ENCODE results near the gene TAF9B. TPM values are rescaled to one million over a fixed set of nuclear protein-coding genes. Genes with fewer than 3 reads are reported as not detected.
"Not testable (repeated sequence)": the region's sequence is repeated elsewhere in the genome, so short reads cannot be mapped to it uniquely, and the experiment has no call there.

Gene TAF9B
- total RNA-seq, 2 donors from 2014 or later: 10.3 to 12.6 TPM

GRCh38 chrX:78130396-78130795 lies 9.1 kb downstream of the TAF9B start:
- no peak for ATAC-seq
- Mint-ChIP-seq H3K4me3 (no peak overlapping the region), H3K36me3 (ENCODE audit: low read depth) (peaks cover 2% of the 10 kb centered on the region)

GRCh38 chrX:78129714-78130113 lies 9.7 kb downstream of the TAF9B start:
- Mint-ChIP-seq H3K4me3 (no peak overlapping the region), H3K27ac (peak overlapping the region; percentile 69), H3K36me3 (ENCODE audit: low read depth) (peaks cover 4% of the 10 kb centered on the region), H3K27me3 (no peaks in the 10 kb centered on the region), H3K4me1 (peaks cover 6% of the 10 kb centered on the region)
- no peak for ATAC-seq
- no peak for DNase-seq
- no peaks in the 10 kb centered on the region for H3K9me3 ChIP-seq (ENCODE audit: control insufficient read depth, low read length, poor library complexity, severe bottlenecking)

More at GRCh38 chrX:78130396-78130795, 9.1 kb downstream of the TAF9B start:
- Mint-ChIP-seq H3K27me3 (no peaks in the 10 kb centered on the region), H3K27ac (no peak overlapping the region), H3K4me1 (peaks cover 4% of the 10 kb centered on the region)
- no peak for DNase-seq
- no peaks in the 10 kb centered on the region for H3K9me3 ChIP-seq (ENCODE audit: control insufficient read depth, low read length, poor library complexity, severe bottlenecking)

DNA sequence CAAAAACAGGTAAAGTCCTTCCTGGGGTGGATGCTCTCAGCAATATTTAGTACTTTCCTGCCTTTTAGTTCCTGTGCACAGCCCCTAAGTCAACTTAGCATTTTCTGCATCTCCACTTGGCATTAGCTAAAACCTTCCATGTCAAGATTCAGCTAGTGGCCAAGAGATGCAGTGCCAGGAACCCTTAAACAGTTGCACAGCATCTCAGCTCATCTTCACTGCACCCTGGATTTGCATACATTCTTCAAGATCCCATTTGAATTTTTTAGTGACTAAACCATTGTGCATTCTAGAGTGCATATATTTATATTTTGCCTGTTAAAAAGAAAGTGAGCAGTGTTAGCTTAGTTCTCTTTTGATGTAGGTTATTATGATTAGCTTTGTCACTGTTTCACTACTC lies 13.7 kb downstream of the TAF9B start:
- peak overlapping the region; percentile 27 for H3K27ac Mint-ChIP-seq
- H3K36me3 Mint-ChIP-seq (ENCODE audit: low read depth); DNase-seq; H3K4me1 Mint-ChIP-seq; H3K9me3 ChIP-seq (ENCODE audit: control insufficient read depth, low read length, poor library complexity, severe bottlenecking); H3K27me3 Mint-ChIP-seq; H3K4me3 Mint-ChIP-seq; ATAC-seq: not testable (repeated sequence)

GRCh38 chrX:78125148-78125547 lies 14.3 kb downstream of the TAF9B start:
- Mint-ChIP-seq H3K27me3 (no peaks in the 10 kb centered on the region), H3K36me3 (ENCODE audit: low read depth) (peaks cover 4% of the 10 kb centered on the region), H3K4me3 (no peak overlapping the region), H3K27ac (peak overlapping the region; percentile 27), H3K4me1 (peaks cover 8% of the 10 kb centered on the region)
- ATAC-seq (no peak), DNase-seq (no peak)
- H3K9me3 ChIP-seq (ENCODE audit: control insufficient read depth, low read length, poor library complexity, severe bottlenecking): no peaks in the 10 kb centered on the region

DNA sequence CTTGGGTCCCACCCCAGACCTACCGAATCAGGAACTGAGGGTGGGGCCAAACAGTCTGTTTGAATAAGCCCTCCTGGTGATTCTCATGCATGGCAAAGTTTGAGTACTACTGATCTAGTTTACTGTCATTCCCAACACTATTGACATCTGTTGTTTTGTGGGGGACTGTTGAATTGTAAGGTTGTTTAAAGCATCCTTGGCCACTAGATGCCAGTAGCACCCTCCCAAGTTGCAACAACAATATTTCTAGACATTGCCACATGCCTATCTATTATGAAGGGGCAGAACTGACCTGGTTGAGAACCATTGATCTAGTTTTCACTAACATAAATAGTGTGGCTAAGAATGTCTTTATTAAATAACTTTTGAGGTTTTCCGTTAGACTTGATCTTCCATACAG lies 15.1 kb downstream of the TAF9B start:
- Mint-ChIP-seq H3K27ac (no peak overlapping the region), H3K4me1 (peaks cover 8% of the 10 kb centered on the region), H3K36me3 (ENCODE audit: low read depth) (peaks cover 4% of the 10 kb centered on the region), H3K4me3 (no peak overlapping the region), H3K27me3 (no peaks in the 10 kb centered on the region)
- DNase-seq (no peak), ATAC-seq (peak; percentile 52)
- H3K9me3 ChIP-seq (ENCODE audit: control insufficient read depth, low read length, poor library complexity, severe bottlenecking): no peaks in the 10 kb centered on the region

DNA sequence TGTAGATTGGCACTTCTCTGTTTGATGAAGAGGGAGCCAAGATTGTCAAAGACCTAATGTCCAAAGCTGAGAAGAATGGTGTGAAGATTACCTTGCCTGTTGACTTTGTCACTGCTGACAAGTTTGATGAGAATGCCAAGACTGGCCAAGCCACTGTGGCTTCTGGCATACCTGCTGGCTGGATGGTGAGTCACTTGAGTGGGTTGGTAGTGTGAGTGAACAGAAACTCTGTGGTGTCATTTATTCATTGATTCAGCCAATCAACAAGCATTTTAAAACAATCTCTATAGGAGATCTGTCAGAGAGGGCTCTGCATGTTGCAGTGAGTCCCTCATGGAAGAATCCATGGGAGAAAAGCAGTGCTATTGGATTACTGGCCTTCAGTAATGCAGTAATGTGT lies 16.3 kb downstream of the TAF9B start:
- DNase-seq: no peak
- H3K9me3 ChIP-seq (ENCODE audit: control insufficient read depth, low read length, poor library complexity, severe bottlenecking): no peaks in the 10 kb centered on the region
- H3K36me3 Mint-ChIP-seq (ENCODE audit: low read depth): peaks cover 2% of the 10 kb centered on the region
- no peak for ATAC-seq
- no peaks in the 10 kb centered on the region for H3K27me3 Mint-ChIP-seq
- no peak overlapping the region for H3K4me3 Mint-ChIP-seq
- H3K27ac Mint-ChIP-seq: peak overlapping the region; percentile 72
- peaks cover 9% of the 10 kb centered on the region for H3K4me1 Mint-ChIP-seq

DNA sequence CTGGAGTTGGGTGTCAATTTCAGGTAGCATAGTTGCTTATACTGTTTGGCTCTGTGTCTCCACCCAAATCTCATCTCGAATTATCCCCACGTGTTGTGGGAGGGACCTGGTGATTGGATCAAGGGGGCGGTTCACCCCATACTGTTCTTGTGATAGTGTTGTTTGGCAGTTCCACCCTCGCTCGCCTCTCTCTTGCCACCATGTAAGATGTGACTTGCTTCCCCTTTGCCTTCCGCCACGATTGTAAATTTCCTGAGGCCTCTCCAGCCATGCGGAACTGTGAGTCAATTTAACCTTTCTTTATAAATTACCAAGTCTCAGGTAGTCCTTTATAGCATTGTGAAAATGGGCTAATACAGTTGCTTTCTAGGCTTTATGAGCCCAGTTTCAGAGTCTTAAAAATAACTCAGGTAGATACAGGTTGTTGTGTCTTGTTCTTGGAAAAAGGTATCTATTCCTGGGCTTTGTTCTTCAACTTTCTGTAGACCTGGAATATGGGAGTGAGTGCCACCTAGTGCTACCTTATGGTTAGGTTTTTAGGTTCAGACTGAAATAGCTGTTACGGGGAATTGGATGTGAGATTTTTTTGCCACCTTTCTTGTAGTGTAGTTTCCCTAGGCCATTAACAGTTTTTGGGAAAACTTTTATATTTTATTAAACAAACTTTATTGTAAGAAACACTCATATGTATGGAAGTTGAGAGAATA lies 19.8 kb downstream of the TAF9B start:
- H3K27ac Mint-ChIP-seq: peak overlapping the region; percentile 4
- peaks cover 21% of the 10 kb centered on the region for H3K4me1 Mint-ChIP-seq
- H3K4me3 Mint-ChIP-seq: no peak overlapping the region
- DNase-seq (no peak), ATAC-seq (no peak)
- peaks cover 4% of the 10 kb centered on the region for H3K36me3 Mint-ChIP-seq (ENCODE audit: low read depth)
- no peaks in the 10 kb centered on the region for H3K27me3 Mint-ChIP-seq
- H3K9me3 ChIP-seq (ENCODE audit: control insufficient read depth, low read length, poor library complexity, severe bottlenecking): no peaks in the 10 kb centered on the region

DNA sequence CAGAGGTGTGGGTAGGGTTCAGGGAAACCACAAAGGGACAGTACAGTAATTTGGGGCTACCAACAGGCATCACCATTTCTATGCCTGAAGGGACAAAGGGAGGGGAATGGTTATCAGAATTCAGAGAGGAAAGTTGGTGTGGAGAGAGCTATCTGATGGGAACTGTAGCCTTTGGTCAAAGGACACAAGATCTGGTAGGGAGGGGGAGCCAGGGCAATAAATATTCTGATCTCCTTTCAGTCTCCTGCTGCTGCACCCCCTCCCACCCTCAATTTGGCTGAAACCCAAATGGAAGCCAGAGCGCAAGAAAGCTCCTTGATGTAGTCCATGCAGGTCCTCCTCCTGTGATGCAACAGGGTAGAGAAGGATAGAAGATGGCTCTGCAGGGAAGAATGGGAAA lies 20.8 kb downstream of the TAF9B start:
- no peaks in the 10 kb centered on the region for H3K9me3 ChIP-seq (ENCODE audit: control insufficient read depth, low read length, poor library complexity, severe bottlenecking)
- DNase-seq (no peak), ATAC-seq (no peak)
- H3K4me3 Mint-ChIP-seq: no peak overlapping the region
- peaks cover 21% of the 10 kb centered on the region for H3K4me1 Mint-ChIP-seq
- H3K27ac Mint-ChIP-seq: peak overlapping the region; percentile 16
- H3K27me3 Mint-ChIP-seq: no peaks in the 10 kb centered on the region
- peaks cover 4% of the 10 kb centered on the region for H3K36me3 Mint-ChIP-seq (ENCODE audit: low read depth)

GRCh38 chrX:78116766-78117165 lies 22.7 kb downstream of the TAF9B start:
- Mint-ChIP-seq H3K27ac (peak overlapping the region; percentile 41), H3K4me1 (peaks cover 21% of the 10 kb centered on the region), H3K27me3 (no peaks in the 10 kb centered on the region), H3K4me3 (no peak overlapping the region), H3K36me3 (ENCODE audit: low read depth) (peaks cover 4% of the 10 kb centered on the region)
- DNase-seq (no peak), ATAC-seq (no peak)
- H3K9me3 ChIP-seq (ENCODE audit: control insufficient read depth, low read length, poor library complexity, severe bottlenecking): no peaks in the 10 kb centered on the region

DNA sequence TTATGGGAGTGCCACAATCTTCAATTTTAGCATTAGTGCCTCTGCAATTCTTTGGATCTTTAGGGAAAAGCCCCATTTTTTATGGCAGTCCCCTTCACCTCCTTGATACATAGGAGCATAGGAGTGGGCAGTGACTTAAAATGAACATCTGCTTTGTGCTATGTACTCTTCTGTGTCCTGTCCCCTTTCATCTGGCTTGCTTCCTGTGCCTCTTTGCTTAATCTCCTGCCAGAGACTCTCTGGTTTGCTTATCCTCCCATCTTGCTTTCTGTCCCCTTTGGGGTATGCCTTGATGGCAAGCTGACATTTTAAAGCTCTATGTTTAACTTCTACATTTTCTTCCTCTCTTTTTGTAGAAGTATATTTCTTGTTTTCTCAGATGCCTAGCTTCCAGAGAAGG lies 23.1 kb downstream of the TAF9B start:
- Mint-ChIP-seq H3K27me3 (no peaks in the 10 kb centered on the region), H3K36me3 (ENCODE audit: low read depth) (peaks cover 4% of the 10 kb centered on the region), H3K27ac (peak overlapping the region; percentile 41), H3K4me1 (peaks cover 23% of the 10 kb centered on the region), H3K4me3 (no peak overlapping the region)
- H3K9me3 ChIP-seq (ENCODE audit: control insufficient read depth, low read length, poor library complexity, severe bottlenecking): no peaks in the 10 kb centered on the region
- DNase-seq (no peak), ATAC-seq (no peak)

GRCh38 chrX:78111140-78111931 lies 28.1 kb downstream of the TAF9B start:
- H3K36me3 Mint-ChIP-seq (ENCODE audit: low read depth): no peaks in the 10 kb centered on the region
- DNase-seq (no peak), ATAC-seq (no peak)
- H3K27me3 Mint-ChIP-seq: no peaks in the 10 kb centered on the region
- H3K27ac Mint-ChIP-seq: peak overlapping the region; percentile 39
- H3K9me3 ChIP-seq (ENCODE audit: control insufficient read depth, low read length, poor library complexity, severe bottlenecking): no peaks in the 10 kb centered on the region
- H3K4me3 Mint-ChIP-seq: no peak overlapping the region
- H3K4me1 Mint-ChIP-seq: peaks cover 29% of the 10 kb centered on the region

DNA sequence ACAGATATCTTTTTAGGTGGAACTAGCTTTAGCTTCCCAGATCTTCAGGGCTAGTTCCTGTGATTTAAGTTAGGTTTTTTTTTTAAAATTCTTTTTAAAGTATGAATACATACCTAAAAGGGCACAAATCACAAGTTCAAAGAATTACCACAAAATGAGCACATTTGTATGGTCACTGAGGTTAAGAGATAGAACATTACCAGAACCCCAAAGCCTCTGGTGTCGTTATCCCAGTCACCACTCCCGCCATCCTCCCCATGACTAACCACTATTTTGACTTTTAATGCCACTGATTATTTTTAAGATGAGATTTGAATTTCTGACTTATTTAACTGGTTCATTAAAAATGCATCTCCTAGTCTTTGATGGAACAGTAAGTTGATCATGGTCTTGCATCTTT lies 30.0 kb downstream of the TAF9B start:
- Mint-ChIP-seq H3K27ac (peak overlapping the region; percentile 91), H3K27me3 (no peaks in the 10 kb centered on the region), H3K4me1 (peaks cover 31% of the 10 kb centered on the region), H3K36me3 (ENCODE audit: low read depth) (no peaks in the 10 kb centered on the region), H3K4me3 (peak overlapping the region; percentile 28)
- DNase-seq: no peak
- ATAC-seq: peak; percentile 18
- no peaks in the 10 kb centered on the region for H3K9me3 ChIP-seq (ENCODE audit: control insufficient read depth, low read length, poor library complexity, severe bottlenecking)

DNA sequence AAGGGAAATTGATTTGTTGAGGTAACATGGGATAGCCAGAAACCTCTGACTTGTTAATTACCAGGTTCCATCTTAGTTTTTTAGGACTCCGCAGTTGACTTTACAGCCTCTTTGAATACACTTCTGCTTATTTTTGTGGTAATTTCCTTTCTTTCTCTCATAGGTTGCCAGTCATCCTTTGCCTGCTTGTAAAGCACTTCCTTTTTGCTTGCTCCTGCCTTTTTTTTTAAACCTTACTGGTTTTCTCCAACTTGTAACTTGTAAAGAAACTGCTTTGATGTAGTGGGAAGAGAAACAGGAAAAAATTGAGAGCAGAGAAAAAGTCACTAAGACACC lies 32.8 kb downstream of the TAF9B start:
- no peaks in the 10 kb centered on the region for H3K9me3 ChIP-seq (ENCODE audit: control insufficient read depth, low read length, poor library complexity, severe bottlenecking)
- H3K27me3 Mint-ChIP-seq: no peaks in the 10 kb centered on the region
- H3K4me3 Mint-ChIP-seq: peak overlapping the region; percentile 89
- H3K27ac Mint-ChIP-seq: peak overlapping the region; percentile 91
- no peak for ATAC-seq
- no peaks in the 10 kb centered on the region for H3K36me3 Mint-ChIP-seq (ENCODE audit: low read depth)
- peaks cover 31% of the 10 kb centered on the region for H3K4me1 Mint-ChIP-seq
- no peak for DNase-seq

All from T-helper 17 cell (primary cell).